D721Med (cell line): ENCODE data around the gene PRSS57.

Experiments used
- DNase-seq: peaks from one replicate; pipeline ENCODE4 v3.0.0; 2011; ENCODE audit warnings: low spot score; ENCODE audit not compliant: insufficient read length
- FAIRE-seq: peaks from 2 replicates; lab custom pipeline; 2011; peaks lifted over from hg19 to GRCh38; lab: Jason Lieb, UNC
- TF ChIP-seq, protein P1 (sequence below): IDR thresholded peaks from 2 replicates; pipeline ENCODE4 v1.5.1; 2012; ENCODE audit warnings: mild to moderate bottlenecking, control low read depth; ENCODE audit not compliant: insufficient read depth; ENCODE audit errors: missing control alignments

The PRSS57 gene

DNA sequence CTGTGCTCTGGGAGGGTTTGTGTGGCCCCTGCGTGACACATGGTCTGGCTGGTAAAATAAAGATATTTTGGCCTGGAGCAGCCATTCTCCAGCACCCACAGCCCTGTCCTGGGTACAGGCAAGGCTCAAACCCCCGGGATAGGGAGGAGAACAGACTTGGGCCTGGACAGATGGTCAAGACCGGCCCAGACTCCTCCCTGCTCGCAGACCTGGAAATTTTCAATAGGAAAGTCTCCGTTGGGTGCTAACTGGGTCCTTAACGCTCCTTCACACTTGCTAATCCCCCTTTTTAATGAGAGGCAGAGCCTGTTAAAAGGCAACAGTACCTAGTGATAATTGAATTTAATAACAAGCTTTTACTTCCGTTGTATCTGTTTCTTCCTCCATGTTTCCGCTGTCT, 16.0 kb upstream of the PRSS57 start:
- no peak for DNase-seq
- FAIRE-seq, result no peak

DNA sequence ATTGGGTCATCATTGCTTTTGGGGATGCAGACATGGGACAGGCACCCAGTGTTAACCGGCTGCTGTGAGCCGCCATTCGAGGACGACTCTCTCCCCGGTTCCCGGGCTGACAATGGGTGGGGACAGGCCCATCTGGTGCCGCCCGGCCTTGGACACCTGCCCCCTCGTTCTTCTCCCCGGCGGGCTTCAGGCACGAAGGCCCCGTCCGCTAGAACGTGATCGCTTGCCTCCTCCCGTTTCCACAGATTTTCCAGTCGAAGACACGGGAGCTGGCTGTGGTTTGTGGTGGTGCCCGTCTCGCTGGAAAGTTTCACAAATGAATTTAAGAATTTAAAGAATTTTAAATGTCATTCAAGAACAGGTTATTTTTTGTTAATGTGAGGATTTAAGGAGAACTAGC, 15.5 kb upstream of the PRSS57 start:
- TF ChIP-seq, protein P1, sequence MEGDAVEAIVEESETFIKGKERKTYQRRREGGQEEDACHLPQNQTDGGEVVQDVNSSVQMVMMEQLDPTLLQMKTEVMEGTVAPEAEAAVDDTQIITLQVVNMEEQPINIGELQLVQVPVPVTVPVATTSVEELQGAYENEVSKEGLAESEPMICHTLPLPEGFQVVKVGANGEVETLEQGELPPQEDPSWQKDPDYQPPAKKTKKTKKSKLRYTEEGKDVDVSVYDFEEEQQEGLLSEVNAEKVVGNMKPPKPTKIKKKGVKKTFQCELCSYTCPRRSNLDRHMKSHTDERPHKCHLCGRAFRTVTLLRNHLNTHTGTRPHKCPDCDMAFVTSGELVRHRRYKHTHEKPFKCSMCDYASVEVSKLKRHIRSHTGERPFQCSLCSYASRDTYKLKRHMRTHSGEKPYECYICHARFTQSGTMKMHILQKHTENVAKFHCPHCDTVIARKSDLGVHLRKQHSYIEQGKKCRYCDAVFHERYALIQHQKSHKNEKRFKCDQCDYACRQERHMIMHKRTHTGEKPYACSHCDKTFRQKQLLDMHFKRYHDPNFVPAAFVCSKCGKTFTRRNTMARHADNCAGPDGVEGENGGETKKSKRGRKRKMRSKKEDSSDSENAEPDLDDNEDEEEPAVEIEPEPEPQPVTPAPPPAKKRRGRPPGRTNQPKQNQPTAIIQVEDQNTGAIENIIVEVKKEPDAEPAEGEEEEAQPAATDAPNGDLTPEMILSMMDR, result no peak
- FAIRE-seq (no peak), DNase-seq (no peak)

More for the DNA sequence above, 16.0 kb upstream of the PRSS57 start:
- TF ChIP-seq, protein P1, result no peak

DNA sequence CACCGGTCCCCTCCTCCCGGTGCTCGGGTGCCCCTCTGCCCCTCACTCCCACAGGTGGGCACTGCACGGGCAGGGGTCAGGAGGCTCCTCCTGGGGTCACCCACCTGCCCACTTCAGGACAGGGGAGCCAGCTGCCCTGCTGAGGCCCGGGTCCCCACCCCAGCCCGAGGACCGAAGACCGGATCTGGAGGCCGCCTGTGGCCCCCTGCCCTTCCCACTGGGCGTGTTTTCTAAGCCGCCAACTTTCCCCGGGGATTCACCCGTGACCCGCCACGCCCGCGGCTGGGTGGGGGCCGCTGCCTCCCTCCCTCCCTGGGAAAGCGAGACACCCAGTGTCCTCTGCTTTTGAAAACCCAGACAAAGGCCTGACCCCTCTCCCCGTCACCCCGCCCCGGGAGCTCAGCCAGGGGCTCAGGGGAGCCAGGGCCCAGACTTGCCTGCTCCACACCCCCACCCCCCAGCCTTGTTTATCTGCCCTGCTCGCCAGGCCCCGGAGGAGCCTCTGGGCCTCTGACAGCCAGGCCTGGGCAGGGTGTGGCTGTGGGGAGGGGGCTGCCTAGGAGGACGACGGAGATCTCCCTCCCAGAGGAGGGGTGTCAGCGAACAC, 14.8 kb upstream of the PRSS57 start:
- no peak for DNase-seq
- TF ChIP-seq, protein P1, result no peak
- FAIRE-seq, result no peak

DNA sequence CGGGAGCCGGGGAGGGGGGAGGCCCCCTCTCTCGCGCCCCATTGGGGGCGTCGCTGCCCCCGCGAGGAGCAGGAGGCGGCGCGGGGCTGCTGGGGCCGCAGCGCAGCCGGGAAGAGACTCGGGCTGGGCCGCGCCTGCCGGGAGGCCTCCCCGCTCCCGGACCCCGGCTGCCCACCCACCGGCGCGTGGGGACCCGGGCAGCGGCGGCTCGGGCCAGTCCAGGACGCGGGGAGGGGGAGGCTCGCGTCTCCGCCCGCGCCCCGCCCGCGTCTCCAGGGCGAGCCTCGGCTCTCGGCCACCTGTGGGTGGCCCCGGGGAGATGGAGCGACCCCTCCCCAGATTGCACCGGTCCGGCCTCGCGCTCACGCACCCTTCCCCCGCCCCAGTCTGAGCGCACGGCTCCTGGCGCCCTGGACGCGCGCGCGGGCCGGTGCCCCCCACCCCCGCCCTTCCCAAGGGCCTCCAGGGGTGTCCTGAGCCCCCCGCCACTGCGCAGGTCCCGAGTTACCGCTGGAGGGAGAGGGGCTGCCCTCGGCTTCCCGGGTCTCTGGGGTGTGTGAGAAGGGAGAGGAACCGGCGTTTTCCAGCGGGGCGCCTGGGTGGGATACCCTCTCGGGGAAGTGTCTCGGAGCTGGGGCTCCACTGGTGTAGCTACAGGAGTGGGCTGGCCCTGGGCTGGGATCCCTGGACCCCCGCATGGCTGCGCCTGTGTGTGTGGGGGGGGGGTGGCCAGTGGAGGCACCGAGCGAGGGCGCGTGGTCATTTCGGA, 14.1 kb upstream of the PRSS57 start:
- DNase-seq, result no peak
- FAIRE-seq, result no peak
- TF ChIP-seq, protein P1, result no peak

DNA sequence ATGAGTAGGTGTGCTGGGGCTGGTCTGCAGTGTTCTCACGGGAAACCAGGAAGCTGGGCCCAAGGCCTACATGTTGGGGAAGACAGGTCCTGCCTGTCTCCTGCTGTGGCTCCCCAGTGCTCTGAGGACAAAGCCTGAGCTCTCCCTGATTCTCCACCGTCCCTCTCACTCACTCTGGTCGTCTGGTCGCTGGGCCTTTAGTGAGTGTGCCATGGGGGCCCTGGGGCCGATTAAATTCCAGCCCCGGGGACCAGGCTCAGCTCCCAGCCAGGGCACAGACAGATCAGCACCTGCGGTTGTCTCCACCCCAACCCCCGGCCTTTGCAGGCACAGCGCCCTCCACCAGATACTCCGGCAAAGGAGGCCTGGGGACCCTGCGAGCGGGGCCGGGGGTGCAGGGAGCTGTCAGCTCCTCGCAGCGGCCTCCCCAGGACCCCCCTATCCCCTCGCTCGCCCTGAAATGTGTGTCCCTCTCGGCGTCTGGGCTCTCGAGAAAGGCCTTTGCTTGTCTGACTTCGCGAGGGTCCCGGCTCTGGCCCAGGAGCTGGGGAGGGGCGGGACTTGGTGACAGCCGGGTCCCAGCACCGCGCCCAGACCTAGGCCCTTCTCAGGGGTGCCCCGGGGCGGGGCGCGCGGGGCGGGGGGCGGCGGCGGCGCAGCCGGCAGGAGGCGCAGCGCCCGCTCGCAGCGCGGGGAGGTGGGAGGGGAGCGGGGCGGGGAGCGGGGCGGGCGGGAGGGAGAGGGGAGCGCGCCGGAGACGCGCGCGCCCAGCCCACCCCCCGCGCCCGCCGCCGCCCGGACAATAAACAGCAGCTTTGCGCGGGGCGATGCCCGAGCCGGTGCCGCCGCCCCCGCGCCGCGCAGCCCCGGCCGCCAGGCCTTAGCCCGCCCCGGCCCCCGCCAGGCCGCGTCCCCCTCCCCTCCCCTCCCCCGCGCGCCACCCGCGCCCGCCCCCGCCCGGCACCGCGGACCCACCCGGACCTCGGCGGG, 13.2 kb upstream of the PRSS57 start, which contains the start of gene PALM:
PALM (plus strand) TSS at position 782 of the 990 bp plus-strand sequence. CDS start 212 bp downstream, outside the sequence.
- DNase-seq (no peak), FAIRE-seq (no peak)
- TF ChIP-seq, protein P1, result no peak

DNA sequence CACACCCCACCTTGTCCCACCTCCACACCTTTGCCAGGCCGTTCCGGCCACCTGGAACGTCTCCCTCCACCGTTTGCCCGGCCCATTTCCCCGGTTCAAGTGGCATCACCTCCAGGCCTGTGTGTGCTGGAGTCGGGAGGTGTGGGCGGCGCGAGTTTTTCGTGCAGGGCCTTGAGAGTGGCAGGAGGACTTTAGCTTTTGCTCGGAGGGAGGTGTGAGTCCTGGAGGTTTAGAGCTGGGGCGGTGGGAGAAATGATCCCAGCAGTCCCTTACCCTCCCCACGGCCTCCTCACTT, 9.1 kb upstream of the PRSS57 start:
- FAIRE-seq (no peak), DNase-seq (no peak)
- TF ChIP-seq, protein P1, result no peak
